GM12874 (cell line): ENCODE data around the gene SLC9A9.

ENCODE experiments used
- CTCF ChIP-seq: IDR thresholded peaks from 2 replicates; pipeline ENCODE4 v1.5.1; 2011; ENCODE audit warnings: low read depth, mild to moderate bottlenecking, control low read depth, low read length, moderate library complexity; ENCODE audit not compliant: insufficient read depth

SLC9A9 gene

GRCh38 chr3:143261848-143262247 is 586.4 kb downstream of the SLC9A9 start:
- no peak for TF ChIP-seq CTCF

GRCh38 chr3:143258692-143259091 is 589.6 kb downstream of the SLC9A9 start:
- no peak for TF ChIP-seq CTCF

GRCh38 chr3:143256416-143256815 is 591.9 kb downstream of the SLC9A9 start:
- no peak for TF ChIP-seq CTCF

GRCh38 chr3:143255739-143256138 is 592.5 kb downstream of the SLC9A9 start:
- no peak for TF ChIP-seq CTCF

GRCh38 chr3:143252931-143253330 is 595.3 kb downstream of the SLC9A9 start:
- no peak for TF ChIP-seq CTCF

- TF ChIP-seq CTCF = no peak
Observed at GRCh38 chr3:143249014-143249413, 599.3 kb downstream of the SLC9A9 start.

- TF ChIP-seq CTCF = no peak
Observed at GRCh38 chr3:143247073-143247472, 601.2 kb downstream of the SLC9A9 start.

- TF ChIP-seq CTCF = no peak
Observed at GRCh38 chr3:143245692-143246091, 602.6 kb downstream of the SLC9A9 start.
